ENCODE results near the gene TRIM9.
"Not testable (repeated sequence)": the region's sequence is repeated elsewhere in the genome, so short reads cannot be mapped to it uniquely, and the experiment has no call there.

The TRIM9 gene

GRCh38 chr14:50946234-50946935 lies 148.5 kb downstream of the TRIM9 start:
- Histone ChIP-seq H3K4me1 (ENCODE audit: control insufficient read depth, insufficient read depth, low read length) (peaks cover 16% of the 10 kb centered on the region), H3K36me3 (ENCODE audit: control insufficient read depth, insufficient read depth, low read length) (peaks cover 5% of the 10 kb centered on the region; the same call in 1 of the 2 replicates)

GRCh38 chr14:50944647-50945413 lies 150.1 kb downstream of the TRIM9 start:
- H3K9ac ChIP-seq (ENCODE audit: low read length): peak overlapping the region; percentile 72
- H3K36me3 ChIP-seq (ENCODE audit: control insufficient read depth, insufficient read depth, low read length): peaks cover 12% of the 10 kb centered on the region; the same call in 1 of the 2 replicates
- no peaks in the 10 kb centered on the region for H3K27me3 ChIP-seq (ENCODE audit: control insufficient read depth, insufficient read depth, low read length)
- peak overlapping the region; percentile 95 for H3K4me3 ChIP-seq (ENCODE audit: low read depth, low read length)
- H3K27ac ChIP-seq (ENCODE audit: low read depth, low read length): no peak overlapping the region
- H3K9me3 ChIP-seq (ENCODE audit: control insufficient read depth, insufficient read depth, low read depth, low read length): no peaks in the 10 kb centered on the region
- H3K4me1 ChIP-seq (ENCODE audit: control insufficient read depth, insufficient read depth, low read length): peaks cover 16% of the 10 kb centered on the region

More at GRCh38 chr14:50946234-50946935, 148.5 kb downstream of the TRIM9 start:
- H3K27ac ChIP-seq (ENCODE audit: low read depth, low read length): no peak overlapping the region
- no peaks in the 10 kb centered on the region for H3K27me3 ChIP-seq (ENCODE audit: control insufficient read depth, insufficient read depth, low read length)
- no peak overlapping the region for H3K9ac ChIP-seq (ENCODE audit: low read length)
- no peaks in the 10 kb centered on the region for H3K9me3 ChIP-seq (ENCODE audit: control insufficient read depth, insufficient read depth, low read depth, low read length)
- no peak overlapping the region for H3K4me3 ChIP-seq (ENCODE audit: low read depth, low read length)

- H3K27ac ChIP-seq (ENCODE audit: low read depth, low read length): peak within 1 kb of the TSS; percentile 48; the same call in 1 of the 2 replicates
- H3K9me3 ChIP-seq (ENCODE audit: control insufficient read depth, insufficient read depth, low read depth, low read length): no peaks in the 10 kb centered on the region
- H3K4me3 ChIP-seq (ENCODE audit: low read depth, low read length): peak within 1 kb of the TSS; percentile 95
- peaks cover 16% of the 10 kb centered on the region for H3K4me1 ChIP-seq (ENCODE audit: control insufficient read depth, insufficient read depth, low read length)
- peak within 1 kb of the TSS; percentile 72 for H3K9ac ChIP-seq (ENCODE audit: low read length)
- no peaks in the 10 kb centered on the region for H3K27me3 ChIP-seq (ENCODE audit: control insufficient read depth, insufficient read depth, low read length)
- peaks cover 12% of the 10 kb centered on the region; the same call in 1 of the 2 replicates for H3K36me3 ChIP-seq (ENCODE audit: control insufficient read depth, insufficient read depth, low read length)
Measured at GRCh38 chr14:50943943-50944646, 150.8 kb downstream of the TRIM9 start, which contains the start of gene PYGL. Gene PYGL, minus strand, starts transcription at chr14:50944483. Its CDS starts 80 bp downstream, at chr14:50944403.

GRCh38 chr14:50943261-50943942 lies 151.5 kb downstream of the TRIM9 start:
- H3K9me3 ChIP-seq (ENCODE audit: control insufficient read depth, insufficient read depth, low read depth, low read length): no peaks in the 10 kb centered on the region
- no peaks in the 10 kb centered on the region for H3K27me3 ChIP-seq (ENCODE audit: control insufficient read depth, insufficient read depth, low read length)
- peaks cover 16% of the 10 kb centered on the region for H3K4me1 ChIP-seq (ENCODE audit: control insufficient read depth, insufficient read depth, low read length)
- H3K9ac ChIP-seq (ENCODE audit: low read length): peak overlapping the region; percentile 72
- H3K36me3 ChIP-seq (ENCODE audit: control insufficient read depth, insufficient read depth, low read length): peaks cover 12% of the 10 kb centered on the region; the same call in 1 of the 2 replicates
- H3K4me3 ChIP-seq (ENCODE audit: low read depth, low read length): peak overlapping the region; percentile 95
- no peak overlapping the region for H3K27ac ChIP-seq (ENCODE audit: low read depth, low read length)

GRCh38 chr14:50941638-50942037 lies 153.3 kb downstream of the TRIM9 start:
- H3K4me1 ChIP-seq (ENCODE audit: control insufficient read depth, insufficient read depth, low read length); H3K9ac ChIP-seq (ENCODE audit: low read length); H3K27ac ChIP-seq (ENCODE audit: low read depth, low read length); H3K9me3 ChIP-seq (ENCODE audit: control insufficient read depth, insufficient read depth, low read depth, low read length); H3K27me3 ChIP-seq (ENCODE audit: control insufficient read depth, insufficient read depth, low read length); H3K4me3 ChIP-seq (ENCODE audit: low read depth, low read length): not testable (repeated sequence)
- peaks cover 12% of the 10 kb centered on the region; the same call in 1 of the 2 replicates for H3K36me3 ChIP-seq (ENCODE audit: control insufficient read depth, insufficient read depth, low read length)

GRCh38 chr14:50941151-50941550 lies 153.8 kb downstream of the TRIM9 start:
- Histone ChIP-seq H3K4me3 (ENCODE audit: low read depth, low read length) (no peak overlapping the region), H3K4me1 (ENCODE audit: control insufficient read depth, insufficient read depth, low read length) (peaks cover 7% of the 10 kb centered on the region), H3K27ac (ENCODE audit: low read depth, low read length) (no peak overlapping the region), H3K36me3 (ENCODE audit: control insufficient read depth, insufficient read depth, low read length) (peaks cover 12% of the 10 kb centered on the region; the same call in 1 of the 2 replicates), H3K9me3 (ENCODE audit: control insufficient read depth, insufficient read depth, low read depth, low read length) (no peaks in the 10 kb centered on the region), H3K9ac (ENCODE audit: low read length) (no peak overlapping the region), H3K27me3 (ENCODE audit: control insufficient read depth, insufficient read depth, low read length) (no peaks in the 10 kb centered on the region)

- Histone ChIP-seq H3K9ac (ENCODE audit: low read length) (no peak overlapping the region), H3K4me3 (ENCODE audit: low read depth, low read length) (no peak overlapping the region), H3K36me3 (ENCODE audit: control insufficient read depth, insufficient read depth, low read length) (peaks cover 39% of the 10 kb centered on the region), H3K27me3 (ENCODE audit: control insufficient read depth, insufficient read depth, low read length) (no peaks in the 10 kb centered on the region), H3K27ac (ENCODE audit: low read depth, low read length) (no peak overlapping the region), H3K4me1 (ENCODE audit: control insufficient read depth, insufficient read depth, low read length) (peaks cover 3% of the 10 kb centered on the region; the same call in 1 of the 2 replicates), H3K9me3 (ENCODE audit: control insufficient read depth, insufficient read depth, low read depth, low read length) (no peaks in the 10 kb centered on the region)
Measured at GRCh38 chr14:50937800-50938199, 157.1 kb downstream of the TRIM9 start.

GRCh38 chr14:50937325-50937724 lies 157.6 kb downstream of the TRIM9 start:
- no peaks in the 10 kb centered on the region for H3K27me3 ChIP-seq (ENCODE audit: control insufficient read depth, insufficient read depth, low read length)
- H3K4me3 ChIP-seq (ENCODE audit: low read depth, low read length): no peak overlapping the region
- no peaks in the 10 kb centered on the region for H3K9me3 ChIP-seq (ENCODE audit: control insufficient read depth, insufficient read depth, low read depth, low read length)
- peaks cover 3% of the 10 kb centered on the region; the same call in 1 of the 2 replicates for H3K4me1 ChIP-seq (ENCODE audit: control insufficient read depth, insufficient read depth, low read length)
- peaks cover 42% of the 10 kb centered on the region for H3K36me3 ChIP-seq (ENCODE audit: control insufficient read depth, insufficient read depth, low read length)
- no peak overlapping the region for H3K9ac ChIP-seq (ENCODE audit: low read length)
- H3K27ac ChIP-seq (ENCODE audit: low read depth, low read length): no peak overlapping the region

GRCh38 chr14:50936882-50937281 lies 158.0 kb downstream of the TRIM9 start:
- Histone ChIP-seq H3K27me3 (ENCODE audit: control insufficient read depth, insufficient read depth, low read length) (no peaks in the 10 kb centered on the region), H3K36me3 (ENCODE audit: control insufficient read depth, insufficient read depth, low read length) (peaks cover 45% of the 10 kb centered on the region), H3K27ac (ENCODE audit: low read depth, low read length) (no peak overlapping the region), H3K9ac (ENCODE audit: low read length) (no peak overlapping the region), H3K4me1 (ENCODE audit: control insufficient read depth, insufficient read depth, low read length) (peaks cover 2% of the 10 kb centered on the region; the same call in 1 of the 2 replicates), H3K9me3 (ENCODE audit: control insufficient read depth, insufficient read depth, low read depth, low read length) (no peaks in the 10 kb centered on the region), H3K4me3 (ENCODE audit: low read depth, low read length) (no peak overlapping the region)

- no peaks in the 10 kb centered on the region for H3K9me3 ChIP-seq (ENCODE audit: control insufficient read depth, insufficient read depth, low read depth, low read length)
- H3K36me3 ChIP-seq (ENCODE audit: control insufficient read depth, insufficient read depth, low read length): peaks cover 45% of the 10 kb centered on the region
- H3K4me3 ChIP-seq (ENCODE audit: low read depth, low read length): no peak overlapping the region
- H3K27me3 ChIP-seq (ENCODE audit: control insufficient read depth, insufficient read depth, low read length): no peaks in the 10 kb centered on the region
- H3K4me1 ChIP-seq (ENCODE audit: control insufficient read depth, insufficient read depth, low read length): no peaks in the 10 kb centered on the region; the same call in 1 of the 2 replicates
- no peak overlapping the region for H3K9ac ChIP-seq (ENCODE audit: low read length)
- no peak overlapping the region for H3K27ac ChIP-seq (ENCODE audit: low read depth, low read length)
Measured at GRCh38 chr14:50936016-50936340, 158.9 kb downstream of the TRIM9 start.
